ENCODE data around the gene ROBO2.

- TF ChIP-seq, protein P1, sequence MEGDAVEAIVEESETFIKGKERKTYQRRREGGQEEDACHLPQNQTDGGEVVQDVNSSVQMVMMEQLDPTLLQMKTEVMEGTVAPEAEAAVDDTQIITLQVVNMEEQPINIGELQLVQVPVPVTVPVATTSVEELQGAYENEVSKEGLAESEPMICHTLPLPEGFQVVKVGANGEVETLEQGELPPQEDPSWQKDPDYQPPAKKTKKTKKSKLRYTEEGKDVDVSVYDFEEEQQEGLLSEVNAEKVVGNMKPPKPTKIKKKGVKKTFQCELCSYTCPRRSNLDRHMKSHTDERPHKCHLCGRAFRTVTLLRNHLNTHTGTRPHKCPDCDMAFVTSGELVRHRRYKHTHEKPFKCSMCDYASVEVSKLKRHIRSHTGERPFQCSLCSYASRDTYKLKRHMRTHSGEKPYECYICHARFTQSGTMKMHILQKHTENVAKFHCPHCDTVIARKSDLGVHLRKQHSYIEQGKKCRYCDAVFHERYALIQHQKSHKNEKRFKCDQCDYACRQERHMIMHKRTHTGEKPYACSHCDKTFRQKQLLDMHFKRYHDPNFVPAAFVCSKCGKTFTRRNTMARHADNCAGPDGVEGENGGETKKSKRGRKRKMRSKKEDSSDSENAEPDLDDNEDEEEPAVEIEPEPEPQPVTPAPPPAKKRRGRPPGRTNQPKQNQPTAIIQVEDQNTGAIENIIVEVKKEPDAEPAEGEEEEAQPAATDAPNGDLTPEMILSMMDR (IDR thresholded peaks at IDR 0.05): no peak
- no peak for TF ChIP-seq POLR2A (IDR thresholded peaks at IDR 0.05)
Observed at GRCh38 chr3:77326586-77326985, 286.7 kb downstream of the ROBO2 start.

Data from esophagus squamous epithelium (tissue), 4 donors.